Measurements from ENCODE around the gene IL4I1. TPM values are rescaled to one million over a fixed set of nuclear protein-coding genes. Genes with fewer than 3 reads are reported as not detected.
A peak's percentile ranks its signal among the peaks of the same experiment; 100 is the strongest.

The IL4I1 gene, protein sequence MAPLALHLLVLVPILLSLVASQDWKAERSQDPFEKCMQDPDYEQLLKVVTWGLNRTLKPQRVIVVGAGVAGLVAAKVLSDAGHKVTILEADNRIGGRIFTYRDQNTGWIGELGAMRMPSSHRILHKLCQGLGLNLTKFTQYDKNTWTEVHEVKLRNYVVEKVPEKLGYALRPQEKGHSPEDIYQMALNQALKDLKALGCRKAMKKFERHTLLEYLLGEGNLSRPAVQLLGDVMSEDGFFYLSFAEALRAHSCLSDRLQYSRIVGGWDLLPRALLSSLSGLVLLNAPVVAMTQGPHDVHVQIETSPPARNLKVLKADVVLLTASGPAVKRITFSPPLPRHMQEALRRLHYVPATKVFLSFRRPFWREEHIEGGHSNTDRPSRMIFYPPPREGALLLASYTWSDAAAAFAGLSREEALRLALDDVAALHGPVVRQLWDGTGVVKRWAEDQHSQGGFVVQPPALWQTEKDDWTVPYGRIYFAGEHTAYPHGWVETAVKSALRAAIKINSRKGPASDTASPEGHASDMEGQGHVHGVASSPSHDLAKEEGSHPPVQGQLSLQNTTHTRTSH
- total RNA-seq (2012; rRNA removed), result under 0.01 and 0.36 TPM in 2 replicates
- 0.27 and 0.31 TPM in 2 replicates for polyA plus RNA-seq (2012; rRNA removed)
- 0.29 and 0.48 TPM in 2 replicates for polyA plus RNA-seq (2012; cell fraction: cytosol; rRNA removed)
- polyA plus RNA-seq (2012; cell fraction: nucleus; rRNA removed; ENCODE audit: low replicate concordance), result 0.24 and 0.60 TPM in 2 replicates
- percentile 19 among the genes with signal in this experiment for Bru-seq, nascent RNA
- percentile 30 among the genes with signal in this experiment for BruChase-seq, experiment 1, labeled RNA remaining after a 6-hour chase
- BruChase-seq, experiment 2, labeled RNA remaining after a 2-hour chase, result percentile 23 among the genes with signal in this experiment
- long read RNA-seq, result 0 reads

- Histone ChIP-seq H3K27me3 (ENCODE audit: control insufficient read depth, insufficient read depth, low read length) (peaks cover 5% of the 10 kb centered on the region; the same call in 1 of the 2 replicates), H3K4me2 (ENCODE audit: low read depth, low read length) (0 out of 2 replicates have a peak within 1 kb of the TSS, but pooled peaks have one; percentile 30), H3K18ac (ENCODE audit: low read depth, low read length) (no peak within 1 kb of the TSS), H4K5ac (ENCODE audit: low read depth, low read length) (0 out of 2 replicates have a peak within 1 kb of the TSS, but pooled peaks have one; percentile 37), H3K9me1 (ENCODE audit: insufficient read depth, low read length) (no peaks in the 10 kb centered on the region), H3K36me3 (ENCODE audit: control insufficient read depth, insufficient read depth, low read length) (no peaks in the 10 kb centered on the region), H3K4me3 (ENCODE audit: insufficient read depth, low read depth, low read length) (no peak within 1 kb of the TSS), H3K4me1 (ENCODE audit: control insufficient read depth, insufficient read depth, low read length) (peaks cover 8% of the 10 kb centered on the region), H2BK120ac (ENCODE audit: low read depth, low read length) (peak within 1 kb of the TSS; percentile 83), H2AK5ac (ENCODE audit: low read depth, low read length) (peak within 1 kb of the TSS; percentile 75), H4K20me1 (ENCODE audit: insufficient read depth, low read length) (no peaks in the 10 kb centered on the region), H2BK5ac (ENCODE audit: low read depth, low read length, poor library complexity, severe bottlenecking) (no peak within 1 kb of the TSS), H4K91ac (ENCODE audit: insufficient read depth, low read depth, low read length) (peak within 1 kb of the TSS; percentile 59), H3K9ac (ENCODE audit: low read depth, low read length) (no peak within 1 kb of the TSS), H3K56ac (ENCODE audit: extremely low read depth, insufficient read depth, low read length) (no peak within 1 kb of the TSS), H3K4ac (ENCODE audit: low read depth, low read length) (peak within 1 kb of the TSS; percentile 61), H4K8ac (ENCODE audit: low read depth in 2 of 2, low read length in 2 of 2) (peak within 1 kb of the TSS; percentile 69 to 70; a peak in 2 of 4 replicates), H3K79me1 (ENCODE audit: low read depth in 1 of 2, low read length in 2 of 2) (no peaks in the 10 kb centered on the region), H3K27ac (ENCODE audit: insufficient read depth, low read length) (no peak within 1 kb of the TSS), H2BK15ac (ENCODE audit: low read depth, low read length) (peak within 1 kb of the TSS; percentile 78; the same call in 1 of the 3 replicates), H3K23ac (ENCODE audit: low read depth, low read length) (no peak within 1 kb of the TSS; the same call in 1 of the 2 replicates), H3K14ac (replicated peaks; ENCODE audit: low read depth, low read length) (peak within 1 kb of the TSS; percentile 68; the same call in 1 of the 2 replicates), H3K9me3 (ENCODE audit: control insufficient read depth, insufficient read depth, low read length) (no peaks in the 10 kb centered on the region), H2AFZ (replicated peaks; ENCODE audit: low read length, poor library complexity) (peak within 1 kb of the TSS; percentile 87), H2BK20ac (ENCODE audit: low read depth, low read length) (peak within 1 kb of the TSS; percentile 62), H2AK9ac (replicated peaks; ENCODE audit: low read depth, low read length, poor library complexity) (peak within 1 kb of the TSS; percentile 87)
- DNase-seq (peak; percentile 42), ATAC-seq (ENCODE audit: low read depth) (peak; percentile 21; the same call in 1 of the 2 replicates)
- ChIA-PET CTCF (no interaction called here), POLR2A (ENCODE audit: unreplicated experiment) (no interaction called here)
- dilution Hi-C loops (cut with HindIII; ENCODE audit: low sequenced_read_pairs, unreplicated experiment), result no loop called here
- BruUV-seq (replicated peaks), result no TSS peak
- in situ Hi-C loops (cut with MboI; ENCODE audit: low sequenced_read_pairs), result no loop called here
- intact Hi-C loops (cut with micrococcal nuclease), result no loop called here
- WGBS, 2 experiments (ENCODE audit: extremely low coverage in 2 of 2, insufficient read length in 1 of 2), result 74% methylated on average over 5 of the region's 20 CpGs; no CpG with 5 or more reads in 1 of the 2 experiments
- TF ChIP-seq MXI1 (IDR thresholded peaks at IDR 0.05; ENCODE audit: borderline replicate concordance, low read depth, low read length) (no peak), CHD1 (IDR thresholded peaks at IDR 0.05; ENCODE audit: low read depth, low read length) (no peak), BHLHE40 (IDR thresholded peaks at IDR 0.05; ENCODE audit: low read depth, low read length) (no peak), RCOR1 (IDR thresholded peaks at IDR 0.05; ENCODE audit: insufficient replicate concordance, low read length) (no peak), CEBPB (IDR thresholded peaks at IDR 0.05; ENCODE audit: low read depth, low read length) (no peak), NFE2L2 (IDR thresholded peaks at IDR 0.05; ENCODE audit: low read depth, low read length) (no peak), SMC3 (IDR thresholded peaks at IDR 0.05; ENCODE audit: low read depth, low read length) (no peak), ELK1 (IDR thresholded peaks at IDR 0.05; ENCODE audit: borderline replicate concordance, low read depth, low read length) (no peak), POLR2A (IDR thresholded peaks at IDR 0.05; ENCODE audit: low read depth, low read length) (no peak), FOS (IDR thresholded peaks at IDR 0.05; ENCODE audit: low read depth, low read length) (no peak)
- TF ChIP-seq, protein P1, sequence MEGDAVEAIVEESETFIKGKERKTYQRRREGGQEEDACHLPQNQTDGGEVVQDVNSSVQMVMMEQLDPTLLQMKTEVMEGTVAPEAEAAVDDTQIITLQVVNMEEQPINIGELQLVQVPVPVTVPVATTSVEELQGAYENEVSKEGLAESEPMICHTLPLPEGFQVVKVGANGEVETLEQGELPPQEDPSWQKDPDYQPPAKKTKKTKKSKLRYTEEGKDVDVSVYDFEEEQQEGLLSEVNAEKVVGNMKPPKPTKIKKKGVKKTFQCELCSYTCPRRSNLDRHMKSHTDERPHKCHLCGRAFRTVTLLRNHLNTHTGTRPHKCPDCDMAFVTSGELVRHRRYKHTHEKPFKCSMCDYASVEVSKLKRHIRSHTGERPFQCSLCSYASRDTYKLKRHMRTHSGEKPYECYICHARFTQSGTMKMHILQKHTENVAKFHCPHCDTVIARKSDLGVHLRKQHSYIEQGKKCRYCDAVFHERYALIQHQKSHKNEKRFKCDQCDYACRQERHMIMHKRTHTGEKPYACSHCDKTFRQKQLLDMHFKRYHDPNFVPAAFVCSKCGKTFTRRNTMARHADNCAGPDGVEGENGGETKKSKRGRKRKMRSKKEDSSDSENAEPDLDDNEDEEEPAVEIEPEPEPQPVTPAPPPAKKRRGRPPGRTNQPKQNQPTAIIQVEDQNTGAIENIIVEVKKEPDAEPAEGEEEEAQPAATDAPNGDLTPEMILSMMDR (conservative IDR thresholded peaks at IDR 0.05; ENCODE audit: low read depth, low read length), result no peak
Measured at GRCh38 chr19:49896863-49897621, at the start of gene IL4I1. Gene IL4I1, minus strand, starts transcription at chr19:49896887. Its CDS starts 727 bp downstream, at chr19:49896160.
